ENCODE results near the gene PGBD5. TPM values are rescaled to one million over a fixed set of nuclear protein-coding genes. Genes with fewer than 3 reads are reported as not detected.
A peak's percentile ranks its signal among the peaks of the same experiment; 100 is the strongest.

Gene PGBD5
- total and polyA plus RNA-seq, 9 of the 15 experiments (the other 6 are each of a cell fraction or from before 2014, with no cell fraction given), result under 0.01 to 0.40 (median 0.10) TPM; not detected in 3

- H3K9ac ChIP-seq (ENCODE audit: insufficient read depth in 1 of 2, low read depth in 2 of 2, low read length in 2 of 2), result no peak overlapping the region
- no peak for DNase-seq (ENCODE audit: extremely low read depth in 1 of 4, low spot score in 3 of 4)
- in situ Hi-C loops (cut with MboI), result loop anchor here (10.0 to 25.0 kb wide), 2 partner anchors 588 to 1046 kb away; no protein-coding TSS in a partner anchor
- H3K27me3 ChIP-seq (ENCODE audit: control insufficient read depth in 2 of 2, insufficient read depth in 2 of 2, low read length in 2 of 2), result peaks cover 44 to 57% of the 10 kb centered on the region in 2 experiments
- ChIA-PET POLR2A (interaction anchor here (0.6 kb wide), 1 partner anchor 585 kb away, joined by 3 read pairs; no protein-coding TSS in a partner anchor), CTCF (ENCODE audit: low intra/inter-chr PET ratio) (interaction anchor here (0.7 kb wide), 1 partner anchor 416 kb away, joined by 3 read pairs; no protein-coding TSS in a partner anchor)
- WGBS (ENCODE audit: insufficient coverage, low coverage, missing lambda C conversion rate), result 5% methylated on average over 25 of the region's 26 CpGs
- no peaks in the 10 kb centered on the region for H3K79me2 ChIP-seq (ENCODE audit: control insufficient read depth, insufficient read depth, low read length)
- TF ChIP-seq ZNF239 (CRISPR knock-in tag; IDR thresholded peaks at IDR 0.05) (no peak), HDAC3 (IDR thresholded peaks at IDR 0.05; ENCODE audit: borderline replicate concordance, partially characterized antibody) (no peak), ZNF253 (CRISPR knock-in tag; conservative IDR thresholded peaks at IDR 0.05) (no peak), ZNF76 (CRISPR knock-in tag; IDR thresholded peaks at IDR 0.05; ENCODE audit: borderline replicate concordance) (no peak)
- TF ChIP-seq, protein P1, sequence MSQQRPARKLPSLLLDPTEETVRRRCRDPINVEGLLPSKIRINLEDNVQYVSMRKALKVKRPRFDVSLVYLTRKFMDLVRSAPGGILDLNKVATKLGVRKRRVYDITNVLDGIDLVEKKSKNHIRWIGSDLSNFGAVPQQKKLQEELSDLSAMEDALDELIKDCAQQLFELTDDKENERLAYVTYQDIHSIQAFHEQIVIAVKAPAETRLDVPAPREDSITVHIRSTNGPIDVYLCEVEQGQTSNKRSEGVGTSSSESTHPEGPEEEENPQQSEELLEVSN (IDR thresholded peaks at IDR 0.05; ENCODE audit: borderline replicate concordance in 1 of 2, extremely low read depth in 1 of 2, insufficient read depth in 1 of 2, insufficient read length in 1 of 2, low read depth in 1 of 2, low read length in 1 of 2, poor library complexity in 1 of 2, severe bottlenecking in 1 of 2), result no peak
- no peaks in the 10 kb centered on the region for H3K36me3 ChIP-seq (ENCODE audit: control insufficient read depth, insufficient read depth, low read length)
- BruUV-seq (replicated peaks), result no TSS peak
- no peak for FAIRE-seq
- H3K27ac ChIP-seq (ENCODE audit: extremely low read depth, low read depth, low read length), result no peak overlapping the region
- intact Hi-C loops (cut with micrococcal nuclease), result no loop called here
- H2AFZ ChIP-seq (ENCODE audit: low read depth, low read length), result no peak overlapping the region
- H3K9me3 ChIP-seq (replicated peaks; ENCODE audit: control insufficient read depth, insufficient read depth, low read depth, low read length), result no peaks in the 10 kb centered on the region
- no peaks in the 10 kb centered on the region for H3K9me1 ChIP-seq (ENCODE audit: control insufficient read depth, insufficient read depth, low read length)
- no peak overlapping the region for H3K4me3 ChIP-seq
- 0 out of 2 replicates have a peak, but pooled peaks cover 3% of the 10 kb centered on the region for H4K20me1 ChIP-seq (replicated peaks; ENCODE audit: control insufficient read depth, insufficient read depth, low read length)
- no peak overlapping the region for H3K4me2 ChIP-seq (ENCODE audit: insufficient read depth, low read length)
- H3K4me1 ChIP-seq (replicated peaks in 1 of 2; ENCODE audit: control insufficient read depth in 2 of 2, insufficient read depth in 2 of 2, low read length in 2 of 2), result no peaks in the 10 kb centered on the region
- ATAC-seq, result peak; percentile 17
These were observed 125.5 kb downstream of the PGBD5 start for GRCh38 chr1:230300322-230301301.

Measured in K562 (cell line).